Natural killer cell treated with Interleukin-12 subunit alpha and Interleukin-12 subunit beta and Interleukin-15 and Interleukin-18, amount 100 ng/mL, for 72 hours (primary cell): Measurements from ENCODE around the gene KRT78. TPM values are rescaled to one million over a fixed set of nuclear protein-coding genes. Genes with fewer than 3 reads are reported as not detected.

Experiments used
- ATAC-seq, 2 donors: fragments of 150-1000 bp; cut with Tn5 transposase in 1 of 2; sonication (Bioruptor Pico), chemical (Tn5 transposase) in 1 of 2; 2 replicates each; pipeline ENCODE4 v1.10.0; 2021
- DNase-seq: peaks from one replicate; pipeline ENCODE4 v3.0.0; 2022; ENCODE audit warnings: low spot score
- H3K27ac Mint-ChIP-seq, 2 donors: 1 replicate in 1 of 2; 2 replicates in 1 of 2; pipeline ENCODE4 v1.8.0; 2022; ENCODE audit warnings: mixed read lengths in 2 of 2, mild to moderate bottlenecking in 1 of 2, moderate library complexity in 1 of 2
- H3K27me3 Mint-ChIP-seq, 2 donors: 1 replicate in 1 of 2; 2 replicates in 1 of 2; pipeline ENCODE4 v1.8.0; 2022; ENCODE audit warnings: mixed read lengths in 2 of 2
- H3K36me3 Mint-ChIP-seq: one replicate; pipeline ENCODE4 v1.8.0; 2022; ENCODE audit warnings: mixed read lengths
- H3K4me1 Mint-ChIP-seq, 2 donors: 1 replicate in 1 of 2; 2 replicates in 1 of 2; pipeline ENCODE4 v1.8.0; 2022; ENCODE audit warnings: low read depth in 2 of 2, mixed read lengths in 2 of 2, mild to moderate bottlenecking in 1 of 2
- H3K4me3 Mint-ChIP-seq: one replicate; pipeline ENCODE4 v1.8.0; 2022; ENCODE audit warnings: mixed read lengths
- H3K9me3 Mint-ChIP-seq: 2 replicates; pipeline ENCODE4 v1.8.0; 2022; ENCODE audit warnings: mixed read lengths
- total RNA-seq, 2 donors: library from RNA; stranded (reverse); gene quantifications; one replicate each; pipeline ENCODE4 v1.2.3, GENCODE V29; 2022

The KRT78 gene
- total RNA-seq, 2 donors from 2014 or later, result not detected

DNA sequence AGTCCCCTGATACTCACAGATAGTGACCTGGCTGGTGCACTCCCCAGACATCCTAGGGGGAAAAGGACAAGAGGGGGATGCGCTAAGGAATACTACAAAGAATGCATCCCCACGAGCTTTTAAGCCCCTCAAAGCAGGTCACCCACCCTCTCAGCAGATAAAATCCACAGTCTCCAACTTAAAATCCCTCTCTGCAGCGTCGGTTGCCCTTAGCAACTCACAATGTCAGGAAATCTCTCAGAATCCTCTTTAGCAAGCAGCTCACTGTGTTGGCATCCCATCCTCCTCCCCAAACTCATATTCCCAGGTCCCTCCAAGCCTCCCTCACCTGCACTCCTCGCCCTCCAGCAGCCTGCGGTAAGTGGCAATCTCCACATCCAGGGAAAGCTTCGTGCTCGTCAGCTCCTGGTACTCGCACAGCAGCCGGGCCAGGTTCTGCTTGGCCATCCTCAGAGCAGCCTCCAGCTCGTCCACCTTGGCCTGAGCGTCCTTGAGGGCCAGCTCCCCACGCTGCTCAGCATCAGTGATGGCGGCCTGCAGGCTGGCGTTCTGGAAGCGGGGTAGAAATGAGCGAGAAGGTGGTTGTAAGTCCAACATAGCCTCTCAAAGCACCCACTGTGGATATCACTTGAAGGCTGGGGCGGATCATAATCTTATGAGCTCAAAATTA is 9.2 kb downstream of the KRT78 start:
- peak overlapping the region in 1 of 2 donors; percentile 43 for H3K27ac Mint-ChIP-seq
- ATAC-seq, result no peak
- DNase-seq, result no peak
- H3K4me1 Mint-ChIP-seq, result peaks cover 20 to 44% of the 10 kb centered on the region in 2 donors
- no peaks in the 10 kb centered on the region for H3K36me3 Mint-ChIP-seq
- peaks cover 8 to 14% of the 10 kb centered on the region in 2 donors for H3K27me3 Mint-ChIP-seq
- no peaks in the 10 kb centered on the region for H3K9me3 Mint-ChIP-seq
- no peak overlapping the region for H3K4me3 Mint-ChIP-seq

DNA sequence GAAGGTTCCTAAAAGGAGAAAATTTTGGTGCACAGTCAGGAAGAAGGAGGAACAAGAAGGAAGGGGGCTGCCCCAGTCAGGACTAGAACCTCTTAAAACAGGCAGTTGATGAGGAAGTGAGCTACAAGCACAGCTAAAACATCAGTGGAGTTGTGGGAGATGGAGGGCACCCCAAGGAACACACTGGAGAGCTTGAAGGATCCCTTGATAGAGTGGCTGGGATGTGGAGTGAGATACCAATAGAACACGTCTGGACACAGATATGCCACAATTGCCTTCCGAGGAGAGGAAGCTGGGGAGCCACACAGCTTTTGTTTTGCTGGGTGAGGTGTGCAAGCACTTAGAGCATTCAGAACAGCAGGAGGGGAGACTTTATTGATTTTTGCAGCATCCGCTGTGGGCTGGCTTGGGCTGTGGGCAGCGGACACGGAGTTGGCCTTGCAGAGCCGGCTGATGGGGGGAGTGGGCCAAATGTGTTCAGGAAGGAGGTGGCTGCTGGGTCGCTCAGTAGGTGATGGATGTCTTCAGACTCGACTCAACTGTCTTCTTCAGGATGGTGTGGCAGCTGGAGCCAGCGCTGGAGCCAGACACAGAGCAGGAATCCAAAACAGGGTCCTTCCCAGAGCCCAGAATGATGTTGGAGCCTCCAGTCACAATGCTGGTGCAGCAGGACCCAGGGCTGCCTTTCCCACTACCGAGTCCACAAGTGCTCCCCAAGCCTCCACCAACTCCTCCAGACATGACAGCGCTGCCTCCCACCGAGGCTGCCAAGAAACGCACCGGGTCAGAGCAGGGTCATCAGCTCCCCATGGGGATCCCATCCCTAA is 10.0 kb downstream of the KRT78 start:
- H3K36me3 Mint-ChIP-seq, result no peaks in the 10 kb centered on the region
- H3K27me3 Mint-ChIP-seq, result peaks cover 8 to 14% of the 10 kb centered on the region in 2 donors
- H3K9me3 Mint-ChIP-seq, result no peaks in the 10 kb centered on the region
- peaks cover 20 to 45% of the 10 kb centered on the region in 2 donors for H3K4me1 Mint-ChIP-seq
- DNase-seq (no peak), ATAC-seq (no peak)
- H3K27ac Mint-ChIP-seq, result peak overlapping the region in 1 of 2 donors; percentile 43
- no peak overlapping the region for H3K4me3 Mint-ChIP-seq

DNA sequence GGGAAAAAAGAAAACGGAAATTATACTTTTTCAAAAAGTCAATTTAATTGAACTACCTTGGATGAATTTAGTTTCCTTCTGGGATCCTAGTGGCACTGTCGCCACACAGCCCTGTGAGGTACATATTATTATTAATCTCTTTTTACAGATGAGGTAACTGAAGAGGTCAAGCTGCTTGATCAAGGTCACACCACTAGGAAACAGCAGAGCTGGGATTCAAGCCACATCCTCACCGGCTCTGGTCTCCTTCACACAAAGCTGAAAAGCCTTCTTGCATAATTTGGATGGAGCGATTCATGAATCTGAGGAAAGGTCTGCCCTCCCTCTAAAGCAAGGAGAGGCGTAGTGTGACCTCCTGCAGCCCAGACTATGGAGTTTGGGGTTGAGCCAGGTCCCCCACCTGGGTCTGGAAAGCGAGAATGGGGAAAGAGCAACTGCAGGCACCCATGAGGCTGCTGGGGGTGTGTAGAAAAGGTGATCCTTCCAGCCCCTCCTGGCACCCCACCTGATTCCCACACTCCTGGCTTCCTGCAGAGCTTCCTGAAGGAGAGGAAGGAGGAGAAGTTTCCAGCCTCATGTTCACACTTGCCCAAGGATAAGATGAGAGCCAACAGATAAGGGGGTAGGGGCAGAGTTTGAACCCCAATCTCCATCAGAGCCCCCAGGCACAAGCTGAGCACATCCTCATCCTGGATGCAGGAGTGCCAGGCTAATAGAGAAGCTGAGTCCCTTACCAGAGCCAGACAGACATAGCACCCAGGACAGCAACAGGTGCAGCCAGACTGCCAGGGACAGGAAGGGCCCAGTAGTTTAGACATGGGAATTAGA is 10.8 kb downstream of the KRT78 start:
- H3K4me1 Mint-ChIP-seq, result peaks cover 20 to 45% of the 10 kb centered on the region in 2 donors
- DNase-seq (no peak), ATAC-seq (no peak)
- H3K27me3 Mint-ChIP-seq, result peaks cover 8 to 14% of the 10 kb centered on the region in 2 donors
- H3K27ac Mint-ChIP-seq, result peak overlapping the region; percentile 77 to 87
- no peaks in the 10 kb centered on the region for H3K9me3 Mint-ChIP-seq
- peak overlapping the region; percentile 81 for H3K4me3 Mint-ChIP-seq
- no peaks in the 10 kb centered on the region for H3K36me3 Mint-ChIP-seq

DNA sequence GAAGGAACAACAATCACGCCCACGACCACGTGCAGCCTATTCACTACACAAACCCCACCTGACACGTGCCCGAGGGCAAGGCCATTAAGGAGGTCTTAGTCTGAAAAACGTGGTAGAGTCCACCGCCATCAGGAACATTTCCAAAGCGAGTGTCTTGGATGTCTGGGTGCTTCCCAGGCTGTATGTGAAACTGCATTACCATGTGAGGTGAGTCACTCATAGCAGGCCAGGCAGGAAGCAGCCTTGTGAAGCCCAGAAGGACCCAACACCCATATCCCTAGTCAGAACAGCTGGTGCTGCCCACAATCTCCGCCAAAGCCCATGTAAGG is 11.4 kb downstream of the KRT78 start:
- Mint-ChIP-seq H3K27me3 (peaks cover 8 to 14% of the 10 kb centered on the region in 2 donors), H3K9me3 (no peaks in the 10 kb centered on the region), H3K4me3 (peak overlapping the region; percentile 81), H3K4me1 (peaks cover 20 to 42% of the 10 kb centered on the region in 2 donors), H3K36me3 (no peaks in the 10 kb centered on the region), H3K27ac (peak overlapping the region; percentile 77 to 87)
- ATAC-seq, result peak in 1 of 2 donors; percentile 47
- no peak for DNase-seq

DNA sequence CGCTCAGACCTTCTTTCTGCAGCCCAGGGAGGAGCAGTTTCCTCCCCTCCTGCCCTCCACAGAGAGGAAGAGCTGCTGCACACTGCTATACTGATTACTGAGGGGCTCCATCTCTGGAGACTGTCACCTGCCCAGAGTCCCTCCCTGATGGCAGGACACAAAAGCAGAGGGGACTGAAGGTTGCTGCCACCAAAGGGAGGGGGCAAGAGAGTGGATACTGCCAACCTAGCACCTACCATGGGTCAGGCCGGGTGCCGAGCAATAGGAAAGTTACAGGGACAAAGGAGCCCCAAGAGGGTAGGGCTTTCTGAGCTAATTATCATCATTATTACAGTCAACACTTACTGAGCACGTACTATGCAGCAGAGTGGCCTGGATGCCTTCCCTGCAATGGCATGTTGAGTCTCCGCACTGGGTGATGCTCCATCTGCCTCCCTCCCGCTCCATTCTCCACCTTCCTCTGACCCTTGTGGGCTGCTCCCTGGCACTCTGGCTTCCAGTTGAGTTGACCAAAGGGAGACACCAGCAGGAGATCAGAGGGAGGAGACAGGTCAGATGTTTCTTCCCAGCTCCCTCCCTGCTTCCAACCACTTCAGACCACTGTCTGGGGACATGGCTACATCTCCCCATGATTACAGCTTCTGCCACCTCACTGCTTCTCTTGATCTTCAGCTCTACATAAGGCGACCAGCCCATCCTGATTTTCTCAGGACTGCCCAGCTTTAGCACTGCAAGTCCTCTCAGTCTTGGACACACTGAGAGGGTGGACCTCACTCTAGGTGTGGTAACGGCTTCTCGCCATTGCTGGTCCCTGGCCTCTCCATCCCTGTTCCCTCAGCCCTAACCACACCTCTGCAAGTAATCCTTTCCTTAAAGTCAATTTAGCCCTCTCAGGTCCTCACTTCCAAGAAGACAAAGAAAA is 12.0 kb downstream of the KRT78 start:
- no peaks in the 10 kb centered on the region for H3K9me3 Mint-ChIP-seq
- H3K27ac Mint-ChIP-seq, result peak overlapping the region; percentile 77 to 87
- ATAC-seq, result peak in 1 of 2 donors; percentile 18
- peaks cover 20 to 39% of the 10 kb centered on the region in 2 donors for H3K4me1 Mint-ChIP-seq
- peak overlapping the region; percentile 81 for H3K4me3 Mint-ChIP-seq
- peaks cover 8 to 14% of the 10 kb centered on the region in 2 donors for H3K27me3 Mint-ChIP-seq
- no peaks in the 10 kb centered on the region for H3K36me3 Mint-ChIP-seq
- no peak for DNase-seq

DNA sequence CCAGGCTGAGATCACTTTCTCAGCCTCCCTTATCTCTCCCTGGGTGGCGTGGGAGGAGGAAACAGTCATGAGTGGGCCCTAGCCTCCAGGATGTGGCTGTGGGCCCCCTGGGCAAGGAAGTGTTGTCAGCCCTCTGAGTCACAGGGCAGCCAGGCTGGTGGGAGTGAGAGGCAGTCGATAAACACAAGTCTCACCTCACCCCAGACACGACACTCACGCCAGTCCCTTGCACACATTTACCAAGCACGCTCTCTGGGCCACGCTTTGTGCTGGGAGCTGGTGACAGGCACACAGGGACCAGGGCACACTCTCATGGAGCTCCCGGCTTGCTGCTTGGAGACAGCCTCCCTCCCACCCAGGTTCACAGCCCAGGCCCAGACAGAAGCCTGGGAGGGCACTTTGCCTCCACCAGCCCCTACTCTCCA is 12.7 kb downstream of the KRT78 start:
- H3K4me3 Mint-ChIP-seq, result peak overlapping the region; percentile 81
- H3K4me1 Mint-ChIP-seq, result peaks cover 20 to 39% of the 10 kb centered on the region in 2 donors
- peak; percentile 87 for DNase-seq
- ATAC-seq, result peak; percentile 95
- no peaks in the 10 kb centered on the region for H3K36me3 Mint-ChIP-seq
- H3K27ac Mint-ChIP-seq, result peak overlapping the region; percentile 77 to 87
- H3K27me3 Mint-ChIP-seq, result peaks cover 6 to 14% of the 10 kb centered on the region in 2 donors
- H3K9me3 Mint-ChIP-seq, result no peaks in the 10 kb centered on the region

DNA sequence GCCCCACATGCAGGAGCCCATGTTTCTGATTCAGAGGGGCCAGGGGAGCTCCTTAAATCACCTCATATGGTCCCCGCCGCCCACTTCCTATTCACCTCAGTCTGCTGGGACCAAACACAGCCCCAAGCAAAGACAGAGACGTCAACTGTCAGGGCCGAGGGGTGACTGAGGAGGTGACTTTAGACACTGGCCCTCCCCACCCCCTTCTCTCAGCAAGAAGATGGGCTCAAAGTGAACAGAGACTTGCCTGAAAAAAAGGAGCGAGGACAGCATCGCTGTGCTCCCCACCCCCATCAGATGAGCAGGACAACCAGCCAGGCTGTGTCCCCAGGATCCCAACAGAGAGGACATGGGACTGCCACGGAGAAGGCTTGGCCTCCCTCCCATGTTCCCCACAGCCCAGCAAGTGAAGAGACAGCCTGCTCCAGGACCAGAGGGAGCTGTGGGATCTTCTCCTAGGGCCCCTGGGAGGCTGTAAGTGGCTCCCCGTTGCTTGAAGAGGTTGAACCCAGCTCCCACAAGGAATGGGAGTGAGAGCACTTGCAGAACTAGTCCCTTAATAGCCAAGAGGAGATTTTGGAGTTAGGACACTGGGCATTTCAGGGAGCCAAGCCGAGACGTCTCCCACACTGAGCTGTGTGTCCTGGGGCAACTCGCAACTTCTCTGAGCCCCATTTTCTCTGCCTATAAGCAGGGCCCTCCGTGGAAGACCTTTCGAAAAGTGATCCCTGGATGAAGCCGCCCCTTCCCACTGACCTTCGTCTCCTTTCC is 13.3 kb downstream of the KRT78 start:
- no peak for ATAC-seq
- H3K4me3 Mint-ChIP-seq, result peak overlapping the region; percentile 81
- H3K9me3 Mint-ChIP-seq, result no peaks in the 10 kb centered on the region
- H3K36me3 Mint-ChIP-seq, result no peaks in the 10 kb centered on the region
- DNase-seq, result no peak
- peaks cover 20 to 39% of the 10 kb centered on the region in 2 donors for H3K4me1 Mint-ChIP-seq
- H3K27me3 Mint-ChIP-seq, result peaks cover 6 to 13% of the 10 kb centered on the region in 2 donors
- peak overlapping the region; percentile 77 to 87 for H3K27ac Mint-ChIP-seq

DNA sequence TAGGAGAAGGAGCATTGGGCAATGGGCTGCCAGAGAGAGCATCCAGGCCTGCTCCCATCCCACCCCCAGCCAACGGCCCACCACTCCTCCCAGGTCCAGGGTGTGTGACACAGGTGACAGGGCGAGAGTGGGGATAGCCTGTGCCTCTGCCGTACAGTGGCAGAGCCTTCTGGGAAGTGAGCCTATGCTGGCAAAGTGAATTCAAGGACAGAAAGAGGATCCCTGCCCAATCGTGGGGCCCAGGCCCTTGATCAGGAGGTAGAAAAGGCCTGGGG is 14.1 kb downstream of the KRT78 start:
- peaks cover 20 to 45% of the 10 kb centered on the region in 2 donors for H3K4me1 Mint-ChIP-seq
- H3K27me3 Mint-ChIP-seq, result peaks cover 3 to 5% of the 10 kb centered on the region in 2 donors

DNA sequence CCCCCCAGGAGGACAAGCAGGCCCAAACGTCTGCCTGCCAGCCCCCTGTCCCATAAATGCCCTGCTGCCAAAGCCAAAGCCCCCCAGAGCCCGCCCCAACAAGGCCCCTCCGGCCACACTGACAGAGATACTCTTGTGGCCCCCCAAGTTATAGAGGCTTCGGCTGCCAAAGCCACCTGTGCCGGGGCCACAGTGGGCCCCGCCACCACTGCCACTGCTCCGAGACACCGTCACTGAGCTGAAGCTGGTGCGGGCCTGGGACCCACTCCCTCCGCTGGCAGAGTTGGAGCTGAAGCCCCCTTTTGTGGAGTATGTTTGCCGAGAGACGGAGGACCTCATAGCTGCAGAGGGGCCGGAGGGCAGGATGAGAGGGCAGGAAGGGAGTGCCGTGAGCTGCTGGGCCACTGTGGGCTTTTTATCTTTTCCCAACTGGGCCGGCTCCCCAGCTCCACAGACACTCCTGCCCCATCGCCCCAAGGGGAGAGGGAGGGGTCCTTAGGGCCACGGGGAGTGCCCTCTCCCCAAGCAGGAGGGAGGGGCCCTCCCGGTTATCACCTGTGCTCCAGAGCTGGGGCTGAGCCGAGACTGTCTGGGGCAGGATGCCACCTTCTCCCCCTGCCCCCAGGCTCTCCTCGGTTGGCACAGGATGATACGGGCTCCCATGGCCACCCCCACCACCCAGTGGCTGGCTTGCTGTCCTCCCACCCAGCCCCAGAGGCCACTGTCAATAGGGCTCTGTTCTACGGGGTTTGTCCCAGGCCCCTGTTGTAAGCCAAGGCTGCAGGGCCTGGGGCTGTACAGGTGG is 14.7 kb downstream of the KRT78 start, which contains the start of gene KRT79:
Gene KRT79 (minus strand): TSS at position 390 of the 805 bp plus-strand sequence. CDS start 51 bp downstream, at position 339.
- H3K27me3 Mint-ChIP-seq, result peaks cover under 1 to 3% of the 10 kb centered on the region in 2 donors
- no peak for ATAC-seq
- no peaks in the 10 kb centered on the region for H3K36me3 Mint-ChIP-seq
- peaks cover 23 to 47% of the 10 kb centered on the region in 2 donors for H3K4me1 Mint-ChIP-seq
- DNase-seq, result no peak
- peak within 1 kb of the TSS; percentile 77 to 87 for H3K27ac Mint-ChIP-seq
- no peaks in the 10 kb centered on the region for H3K9me3 Mint-ChIP-seq
- no peak within 1 kb of the TSS for H3K4me3 Mint-ChIP-seq

More for the DNA sequence above, 14.1 kb downstream of the KRT78 start:
- no peaks in the 10 kb centered on the region for H3K36me3 Mint-ChIP-seq
- H3K4me3 Mint-ChIP-seq, result no peak overlapping the region
- DNase-seq (no peak), ATAC-seq (no peak)
- peak overlapping the region in 1 of 2 donors; percentile 87 for H3K27ac Mint-ChIP-seq
- no peaks in the 10 kb centered on the region for H3K9me3 Mint-ChIP-seq

DNA sequence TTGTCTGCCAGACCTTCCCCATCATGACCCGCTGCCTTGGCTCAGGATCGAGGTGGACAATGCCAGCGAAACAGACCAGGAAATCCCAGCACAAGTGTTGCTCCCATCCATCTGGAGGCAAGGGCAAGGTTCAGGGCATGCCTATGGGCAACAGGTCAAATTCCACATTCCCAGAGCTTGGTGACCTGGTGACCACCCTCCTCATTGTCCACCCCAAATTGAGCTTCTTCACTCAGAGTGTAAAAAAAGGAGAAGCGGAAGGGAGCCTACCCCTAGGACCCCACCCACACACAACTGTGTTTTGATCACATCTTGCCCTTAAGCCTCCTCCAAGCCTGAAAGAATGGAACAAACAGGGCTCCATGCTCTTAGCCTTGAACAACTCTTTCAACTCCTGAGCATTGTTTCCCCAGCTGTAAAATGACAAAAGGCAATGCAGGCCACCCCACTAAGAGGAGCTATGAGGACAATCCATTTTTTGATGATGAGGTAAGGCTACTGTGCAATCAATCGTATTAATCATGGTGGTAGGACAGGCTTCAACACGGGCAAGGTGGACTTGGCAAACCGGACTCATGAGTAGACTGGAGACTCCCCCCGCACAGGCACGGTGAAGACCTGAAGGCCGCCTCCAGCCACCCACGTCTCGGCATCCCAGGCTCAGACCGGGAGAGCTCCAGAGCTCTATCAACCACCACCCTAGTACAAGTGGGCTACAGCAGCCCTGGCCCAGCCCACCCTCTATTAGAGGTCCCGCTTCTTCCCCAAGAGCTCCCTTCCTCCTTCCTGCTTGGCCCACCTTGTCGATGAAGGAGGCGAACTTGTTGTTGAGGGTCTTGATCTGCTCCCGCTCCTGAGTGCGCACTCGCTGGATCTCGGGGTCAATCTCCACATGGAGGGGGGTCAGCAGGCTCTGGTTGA is 15.5 kb downstream of the KRT78 start:
- ATAC-seq (no peak), DNase-seq (no peak)
- Mint-ChIP-seq H3K27me3 (no peaks in the 10 kb centered on the region), H3K4me1 (peaks cover 31 to 49% of the 10 kb centered on the region in 2 donors), H3K4me3 (no peak overlapping the region), H3K27ac (no peak overlapping the region), H3K36me3 (no peaks in the 10 kb centered on the region), H3K9me3 (no peaks in the 10 kb centered on the region)

DNA sequence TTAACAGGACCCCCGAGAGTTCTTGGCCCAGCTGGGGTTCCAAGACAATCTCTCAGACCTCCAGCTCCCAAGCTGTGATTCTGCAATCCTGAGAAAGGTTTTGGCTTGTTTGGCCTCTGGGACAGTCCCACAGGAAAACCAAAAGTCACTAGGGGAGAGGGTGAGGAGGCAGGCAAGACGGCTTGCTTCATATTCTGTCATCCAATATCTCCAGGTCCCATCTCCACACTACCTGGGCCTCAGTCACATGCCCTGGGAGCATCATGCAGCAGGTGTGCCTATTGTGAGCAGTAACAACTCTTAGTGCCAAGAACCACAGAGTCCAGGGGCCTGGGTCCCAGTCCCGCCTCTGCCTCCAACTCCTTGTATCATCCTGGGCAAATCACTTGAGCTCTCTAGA is 16.3 kb downstream of the KRT78 start:
- no peaks in the 10 kb centered on the region for H3K9me3 Mint-ChIP-seq
- no peak overlapping the region for H3K4me3 Mint-ChIP-seq
- H3K36me3 Mint-ChIP-seq, result no peaks in the 10 kb centered on the region
- ATAC-seq (no peak), DNase-seq (no peak)
- H3K4me1 Mint-ChIP-seq, result peaks cover 38 to 46% of the 10 kb centered on the region in 2 donors
- H3K27me3 Mint-ChIP-seq, result no peaks in the 10 kb centered on the region
- no peak overlapping the region for H3K27ac Mint-ChIP-seq
